ENCODE data around the gene UNC13C.

UNC13C gene

GRCh38 chr15:54119051-54119450, 140.8 kb downstream of the UNC13C start:
- DNase-seq (ENCODE audit: low read depth) = no peak

GRCh38 chr15:54120949-54121463, 142.8 kb downstream of the UNC13C start:
- DNase-seq (ENCODE audit: low read depth) = no peak

- DNase-seq (ENCODE audit: low read depth) = no peak
These were observed 149.3 kb downstream of the UNC13C start for GRCh38 chr15:54127574-54127973.

- no peak for DNase-seq (ENCODE audit: low read depth)
These were observed 153.2 kb downstream of the UNC13C start for GRCh38 chr15:54131410-54131809.

- no peak for DNase-seq (ENCODE audit: low read depth)
These were observed 170.9 kb downstream of the UNC13C start for GRCh38 chr15:54149115-54149531.

- DNase-seq (ENCODE audit: low read depth) = no peak
These were observed 172.0 kb downstream of the UNC13C start for GRCh38 chr15:54150255-54150654.

GRCh38 chr15:54159012-54159411, 180.8 kb downstream of the UNC13C start:
- no peak for DNase-seq (ENCODE audit: low read depth)

GRCh38 chr15:54187325-54187724, 209.1 kb downstream of the UNC13C start:
- no peak for DNase-seq (ENCODE audit: low read depth)

GRCh38 chr15:54197995-54198394, 219.8 kb downstream of the UNC13C start:
- DNase-seq (ENCODE audit: low read depth) = no peak

- no peak for DNase-seq (ENCODE audit: low read depth)
These were observed 228.5 kb downstream of the UNC13C start for GRCh38 chr15:54206586-54207321.

- DNase-seq (ENCODE audit: low read depth) = no peak
These were observed 230.5 kb downstream of the UNC13C start for GRCh38 chr15:54208786-54209185.

- no peak for DNase-seq (ENCODE audit: low read depth)
These were observed 234.4 kb downstream of the UNC13C start for GRCh38 chr15:54212635-54213034.

GRCh38 chr15:54226455-54226854, 248.2 kb downstream of the UNC13C start:
- DNase-seq (ENCODE audit: low read depth) = no peak

GRCh38 chr15:54227569-54227968, 249.3 kb downstream of the UNC13C start:
- no peak for DNase-seq (ENCODE audit: low read depth)

GRCh38 chr15:54250326-54250725, 272.1 kb downstream of the UNC13C start:
- no peak for DNase-seq (ENCODE audit: low read depth)

- DNase-seq (ENCODE audit: low read depth) = no peak
These were observed 277.9 kb downstream of the UNC13C start for GRCh38 chr15:54256190-54256589.

GRCh38 chr15:54273928-54274327, 295.7 kb downstream of the UNC13C start:
- DNase-seq (ENCODE audit: low read depth) = no peak

- DNase-seq (ENCODE audit: low read depth) = no peak
These were observed 299.6 kb downstream of the UNC13C start for GRCh38 chr15:54277834-54278233.

GRCh38 chr15:54280726-54281125, 302.5 kb downstream of the UNC13C start:
- DNase-seq (ENCODE audit: low read depth) = no peak

- DNase-seq (ENCODE audit: low read depth) = no peak
These were observed 304.1 kb downstream of the UNC13C start for GRCh38 chr15:54282228-54282836.

- no peak for DNase-seq (ENCODE audit: low read depth)
These were observed 309.8 kb downstream of the UNC13C start for GRCh38 chr15:54288049-54288448.

GRCh38 chr15:54289590-54290136, 311.4 kb downstream of the UNC13C start:
- DNase-seq (ENCODE audit: low read depth) = no peak

GRCh38 chr15:54298396-54298795, 320.2 kb downstream of the UNC13C start:
- no peak for DNase-seq (ENCODE audit: low read depth)
